HepG2 (cell line): ENCODE measurements around the gene NUDT14.

Experiments used
- CREB1 ChIP-seq, 2 experiments: fragments of 450-650 bp in 1 of 2; IDR thresholded peaks; 2 replicates each; pipeline ENCODE4 v1.6.1; 2016 to 2017; ENCODE audit warnings: control low read depth in 1 of 2, mild to moderate bottlenecking in 1 of 2, missing compliant biosample characterization in 1 of 2, missing genetic modification characterization in 1 of 2
- ESRRA ChIP-seq: sonication (generic); formaldehyde crosslinking; IDR thresholded peaks from 2 replicates; pipeline ENCODE4 v1.5.1; 2020; ENCODE audit warnings: mild to moderate bottlenecking, low read depth, missing genetic modification reagents
- EZH2 ChIP-seq: conservative IDR thresholded peaks from 2 replicates; pipeline ENCODE4 v1.6.1; 2012; ENCODE audit warnings: mild to moderate bottlenecking, low read depth, low read length, moderate library complexity
- NR3C1 ChIP-seq: sonication (generic); formaldehyde crosslinking; IDR thresholded peaks from 2 replicates; pipeline ENCODE4 v1.4.0; 2020; ENCODE audit warnings: missing genetic modification reagents
- POLR2A ChIP-seq, 2 experiments: IDR thresholded peaks; 2 replicates each; pipeline ENCODE4 v1.6.1; 2011; ENCODE audit warnings: low read depth in 2 of 2, low read length in 2 of 2, mild to moderate bottlenecking in 1 of 2, moderate library complexity in 1 of 2; ENCODE audit not compliant: insufficient read depth in 1 of 2
- SETDB1 ChIP-seq: sonication (generic); formaldehyde crosslinking; IDR thresholded peaks from 2 replicates; pipeline ENCODE4 v1.5.1; 2020; ENCODE audit warnings: missing genetic modification reagents, mild to moderate bottlenecking, borderline replicate concordance
- SMC3 ChIP-seq: IDR thresholded peaks from 2 replicates; pipeline ENCODE4 v1.6.1; 2011; ENCODE audit warnings: low read length, improper control_type of control experiment
- SOX5 ChIP-seq: IDR thresholded peaks from 2 replicates; pipeline ENCODE4 v1.6.1; 2016; ENCODE audit warnings: borderline replicate concordance
- SUZ12 ChIP-seq: fragments of 150-350 bp; IDR thresholded peaks from 2 replicates; pipeline ENCODE4 v1.6.1; 2014; ENCODE audit warnings: low read depth, low read length
- ZNF24 ChIP-seq: fragments of 450-650 bp; IDR thresholded peaks from 2 replicates; pipeline ENCODE4 v1.6.1; 2017; ENCODE audit warnings: antibody characterized with exemption, mild to moderate bottlenecking
- TF ChIP-seq, protein P1 (sequence below): sonication (generic); formaldehyde crosslinking; IDR thresholded peaks from 2 replicates; pipeline ENCODE4 v1.4.0; 2020; ENCODE audit warnings: mild to moderate bottlenecking, missing genetic modification reagents
- TF ChIP-seq, protein P2 (sequence below): IDR thresholded peaks from 2 replicates; pipeline ENCODE4 v1.6.1; 2012; ENCODE audit warnings: low read depth, low read length, improper control_type of control experiment
- TF ChIP-seq, protein P3 (sequence below): sonication (generic); formaldehyde crosslinking; IDR thresholded peaks from 2 replicates; pipeline ENCODE4 v1.5.0; 2020; ENCODE audit warnings: mild to moderate bottlenecking, missing genetic modification reagents, moderate library complexity
- TF ChIP-seq, protein P4 (sequence below): sonication (generic); formaldehyde crosslinking; IDR thresholded peaks from 2 replicates; pipeline ENCODE4 v1.4.0; 2020; ENCODE audit warnings: missing genetic modification reagents

DNA sequence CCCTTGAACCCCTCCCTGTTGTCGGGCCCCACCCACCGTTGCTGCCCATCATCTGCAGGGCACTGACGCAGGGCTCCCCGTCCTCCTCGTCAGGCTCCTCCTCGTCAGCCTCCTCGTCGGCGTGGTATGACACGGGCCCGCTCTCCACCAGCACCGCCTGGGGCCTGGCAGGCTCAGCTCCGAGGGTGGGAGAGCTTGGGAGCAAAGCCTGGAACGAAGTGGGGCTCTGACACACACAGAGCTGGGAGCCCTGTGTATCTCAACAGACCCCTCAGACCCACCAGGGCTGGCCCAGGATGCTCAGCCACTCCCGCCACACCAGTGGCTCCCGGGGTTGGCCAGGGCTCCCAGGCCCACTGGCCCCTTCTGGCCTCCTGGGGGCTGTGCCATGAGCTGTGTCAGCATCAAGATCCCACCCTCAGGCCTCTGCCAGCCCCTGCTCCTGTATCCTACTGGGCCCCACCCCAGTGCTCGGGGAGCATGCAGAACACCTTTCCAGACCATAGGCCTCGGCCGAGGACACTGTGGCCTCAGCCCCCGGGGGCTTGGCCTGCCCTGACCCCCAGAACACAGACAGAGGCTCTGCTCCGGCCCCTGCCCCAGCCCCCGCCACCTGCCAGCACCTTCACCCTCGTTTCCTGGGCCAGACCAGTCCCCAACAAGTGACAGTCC is 30.1 kb upstream of the NUDT14 start:
- no peak for TF ChIP-seq EZH2
- TF ChIP-seq, protein P1, sequence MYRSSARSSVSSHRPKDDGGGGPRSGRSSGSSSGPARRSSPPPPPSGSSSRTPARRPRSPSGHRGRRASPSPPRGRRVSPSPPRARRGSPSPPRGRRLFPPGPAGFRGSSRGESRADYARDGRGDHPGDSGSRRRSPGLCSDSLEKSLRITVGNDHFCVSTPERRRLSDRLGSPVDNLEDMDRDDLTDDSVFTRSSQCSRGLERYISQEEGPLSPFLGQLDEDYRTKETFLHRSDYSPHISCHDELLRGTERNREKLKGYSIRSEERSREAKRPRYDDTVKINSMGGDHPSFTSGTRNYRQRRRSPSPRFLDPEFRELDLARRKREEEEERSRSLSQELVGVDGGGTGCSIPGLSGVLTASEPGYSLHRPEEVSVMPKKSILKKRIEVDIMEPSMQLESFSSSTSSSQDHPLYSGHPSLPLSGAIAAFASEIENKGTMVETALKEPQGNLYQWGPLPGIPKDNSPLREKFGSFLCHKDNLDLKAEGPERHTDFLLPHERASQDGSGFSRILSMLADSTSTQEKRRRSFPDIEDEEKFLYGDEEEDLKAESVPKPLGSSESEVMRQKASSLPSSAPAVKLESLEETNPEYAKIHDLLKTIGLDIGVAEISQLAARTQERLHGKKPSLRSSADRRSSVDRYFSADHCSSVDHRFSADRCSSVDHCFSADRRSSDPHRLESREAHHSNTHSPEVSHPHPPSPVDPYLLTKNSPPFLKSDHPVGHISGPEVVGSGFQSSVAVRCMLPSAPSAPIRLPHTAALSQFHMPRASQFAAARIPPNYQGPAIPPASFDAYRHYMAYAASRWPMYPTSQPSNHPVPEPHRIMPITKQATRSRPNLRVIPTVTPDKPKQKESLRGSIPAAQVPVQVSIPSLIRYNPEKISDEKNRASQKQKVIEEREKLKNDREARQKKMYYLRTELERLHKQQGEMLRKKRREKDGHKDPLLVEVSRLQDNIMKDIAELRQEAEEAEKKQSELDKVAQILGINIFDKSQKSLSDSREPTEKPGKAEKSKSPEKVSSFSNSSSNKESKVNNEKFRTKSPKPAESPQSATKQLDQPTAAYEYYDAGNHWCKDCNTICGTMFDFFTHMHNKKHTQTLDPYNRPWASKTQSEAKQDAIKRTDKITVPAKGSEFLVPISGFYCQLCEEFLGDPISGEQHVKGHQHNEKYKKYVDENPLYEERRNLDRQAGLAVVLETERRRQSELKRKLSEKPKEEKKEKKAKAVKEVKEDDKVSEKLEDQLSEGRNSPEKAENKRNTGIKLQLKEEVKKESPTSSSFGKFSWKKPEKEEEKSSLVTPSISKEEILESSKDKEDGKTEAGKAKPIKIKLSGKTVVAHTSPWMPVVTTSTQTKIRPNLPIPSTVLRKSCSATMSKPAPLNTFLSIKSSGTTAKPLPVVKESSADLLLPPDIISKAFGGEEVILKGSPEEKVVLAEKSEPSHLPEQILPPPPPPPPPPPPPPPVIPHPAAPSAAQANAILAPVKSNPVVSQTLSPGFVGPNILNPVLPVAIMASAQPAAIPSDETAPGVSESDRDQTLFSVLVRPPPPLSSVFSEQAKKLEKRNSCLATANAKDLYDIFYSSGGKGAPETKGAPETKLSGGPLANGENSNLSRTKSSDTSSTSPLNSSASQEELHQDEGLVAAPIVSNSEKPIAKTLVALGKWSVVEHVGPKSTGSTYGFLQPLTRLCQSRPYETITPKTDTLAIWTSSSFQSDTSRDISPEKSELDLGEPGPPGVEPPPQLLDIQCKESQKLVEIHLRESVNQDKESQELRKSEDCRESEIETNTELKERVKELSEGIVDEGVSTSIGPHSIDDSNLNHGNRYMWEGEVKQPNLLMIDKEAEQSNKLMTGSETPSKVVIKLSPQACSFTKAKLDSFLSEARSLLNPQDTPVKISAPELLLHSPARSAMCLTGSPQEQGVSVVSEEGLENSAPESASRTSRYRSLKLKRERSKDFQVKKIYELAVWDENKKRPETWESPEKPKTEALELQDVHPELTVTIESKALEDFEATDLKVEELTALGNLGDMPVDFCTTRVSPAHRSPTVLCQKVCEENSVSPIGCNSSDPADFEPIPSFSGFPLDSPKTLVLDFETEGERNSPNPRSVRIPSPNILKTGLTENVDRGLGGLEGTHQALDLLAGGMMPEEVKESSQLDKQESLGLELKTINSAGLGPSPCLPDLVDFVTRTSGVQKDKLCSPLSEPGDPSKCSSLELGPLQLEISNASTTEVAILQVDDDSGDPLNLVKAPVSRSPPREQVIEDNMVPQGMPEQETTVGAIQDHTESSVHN (CRISPR knock-in tag) = no peak
- no peak for TF ChIP-seq ESRRA
- TF ChIP-seq POLR2A (IDR thresholded peaks at IDR 0.05; ENCODE audit: insufficient read depth in 1 of 2, low read depth in 2 of 2, low read length in 2 of 2) = no peak
- TF ChIP-seq SOX5 (CRISPR knock-in tag) = no peak
- TF ChIP-seq, protein P2, sequence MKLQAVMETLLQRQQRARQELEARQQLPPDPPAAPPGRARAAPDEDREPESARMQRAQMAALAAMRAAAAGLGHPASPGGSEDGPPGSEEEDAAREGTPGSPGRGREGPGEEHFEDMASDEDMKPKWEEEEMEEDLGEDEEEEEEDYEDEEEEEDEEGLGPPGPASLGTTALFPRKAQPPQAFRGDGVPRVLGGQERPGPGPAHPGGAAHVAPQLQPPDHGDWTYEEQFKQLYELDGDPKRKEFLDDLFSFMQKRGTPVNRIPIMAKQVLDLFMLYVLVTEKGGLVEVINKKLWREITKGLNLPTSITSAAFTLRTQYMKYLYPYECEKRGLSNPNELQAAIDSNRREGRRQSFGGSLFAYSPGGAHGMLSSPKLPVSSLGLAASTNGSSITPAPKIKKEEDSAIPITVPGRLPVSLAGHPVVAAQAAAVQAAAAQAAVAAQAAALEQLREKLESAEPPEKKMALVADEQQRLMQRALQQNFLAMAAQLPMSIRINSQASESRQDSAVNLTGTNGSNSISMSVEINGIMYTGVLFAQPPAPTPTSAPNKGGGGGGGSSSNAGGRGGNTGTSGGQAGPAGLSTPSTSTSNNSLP = no peak
- TF ChIP-seq, protein P3, sequence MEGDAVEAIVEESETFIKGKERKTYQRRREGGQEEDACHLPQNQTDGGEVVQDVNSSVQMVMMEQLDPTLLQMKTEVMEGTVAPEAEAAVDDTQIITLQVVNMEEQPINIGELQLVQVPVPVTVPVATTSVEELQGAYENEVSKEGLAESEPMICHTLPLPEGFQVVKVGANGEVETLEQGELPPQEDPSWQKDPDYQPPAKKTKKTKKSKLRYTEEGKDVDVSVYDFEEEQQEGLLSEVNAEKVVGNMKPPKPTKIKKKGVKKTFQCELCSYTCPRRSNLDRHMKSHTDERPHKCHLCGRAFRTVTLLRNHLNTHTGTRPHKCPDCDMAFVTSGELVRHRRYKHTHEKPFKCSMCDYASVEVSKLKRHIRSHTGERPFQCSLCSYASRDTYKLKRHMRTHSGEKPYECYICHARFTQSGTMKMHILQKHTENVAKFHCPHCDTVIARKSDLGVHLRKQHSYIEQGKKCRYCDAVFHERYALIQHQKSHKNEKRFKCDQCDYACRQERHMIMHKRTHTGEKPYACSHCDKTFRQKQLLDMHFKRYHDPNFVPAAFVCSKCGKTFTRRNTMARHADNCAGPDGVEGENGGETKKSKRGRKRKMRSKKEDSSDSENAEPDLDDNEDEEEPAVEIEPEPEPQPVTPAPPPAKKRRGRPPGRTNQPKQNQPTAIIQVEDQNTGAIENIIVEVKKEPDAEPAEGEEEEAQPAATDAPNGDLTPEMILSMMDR = no peak
- no peak for TF ChIP-seq SMC3
- no peak for TF ChIP-seq SUZ12
- no peak for TF ChIP-seq ZNF24
- no peak for TF ChIP-seq CREB1 (IDR thresholded peaks at IDR 0.05)
- no peak for TF ChIP-seq CREB1 (CRISPR knock-in tag; IDR thresholded peaks at IDR 0.05)
- TF ChIP-seq, protein P4, sequence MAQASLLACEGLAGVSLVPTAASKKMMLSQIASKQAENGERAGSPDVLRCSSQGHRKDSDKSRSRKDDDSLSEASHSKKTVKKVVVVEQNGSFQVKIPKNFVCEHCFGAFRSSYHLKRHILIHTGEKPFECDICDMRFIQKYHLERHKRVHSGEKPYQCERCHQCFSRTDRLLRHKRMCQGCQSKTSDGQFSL (CRISPR knock-in tag) = no peak
- no peak for TF ChIP-seq NR3C1 (CRISPR knock-in tag)
- TF ChIP-seq SETDB1 = no peak
